GM12892 (cell line): ENCODE data around the gene SMCO2.

Source experiments
- POLR2A ChIP-seq: IDR thresholded peaks from 2 replicates; pipeline ENCODE4 v1.6.1; 2011; ENCODE audit warnings: low read depth, low read length, control low read depth
- TAF1 ChIP-seq: IDR thresholded peaks from 2 replicates; pipeline ENCODE4 v1.6.1; 2011; ENCODE audit warnings: low read depth, mild to moderate bottlenecking, control low read depth, low read length, borderline replicate concordance

- TF ChIP-seq TAF1 (no peak), POLR2A (no peak)
These were observed 102.8 kb downstream of the SMCO2 start for GRCh38 chr12:27549236-27549800.
